ENCODE measurements around the gene CAST. TPM values are rescaled to one million over a fixed set of nuclear protein-coding genes. Genes with fewer than 3 reads are reported as not detected.

CAST gene
- total RNA-seq, 1 donor from 2014 or later = 239 TPM

DNA sequence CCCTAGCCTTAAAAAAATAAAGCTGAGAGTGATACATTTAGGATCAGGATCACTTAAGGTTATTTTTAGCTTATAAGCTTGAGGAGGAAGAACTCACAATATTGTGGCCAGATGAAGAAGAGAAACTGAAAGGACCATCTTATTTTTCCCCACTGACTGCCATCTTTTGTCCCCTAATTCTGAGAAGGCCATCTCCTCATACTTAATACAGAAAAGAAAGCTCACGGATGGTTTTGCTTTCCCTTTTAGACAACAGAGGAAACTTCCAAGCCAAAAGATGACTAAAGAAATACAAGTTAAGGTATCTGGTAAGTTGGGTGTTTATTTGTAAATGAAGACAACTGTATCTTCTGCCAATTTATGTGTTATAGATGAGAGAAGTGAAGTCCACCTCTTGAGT, 109.2 kb downstream of the CAST start:
- TF ChIP-seq, protein P1, sequence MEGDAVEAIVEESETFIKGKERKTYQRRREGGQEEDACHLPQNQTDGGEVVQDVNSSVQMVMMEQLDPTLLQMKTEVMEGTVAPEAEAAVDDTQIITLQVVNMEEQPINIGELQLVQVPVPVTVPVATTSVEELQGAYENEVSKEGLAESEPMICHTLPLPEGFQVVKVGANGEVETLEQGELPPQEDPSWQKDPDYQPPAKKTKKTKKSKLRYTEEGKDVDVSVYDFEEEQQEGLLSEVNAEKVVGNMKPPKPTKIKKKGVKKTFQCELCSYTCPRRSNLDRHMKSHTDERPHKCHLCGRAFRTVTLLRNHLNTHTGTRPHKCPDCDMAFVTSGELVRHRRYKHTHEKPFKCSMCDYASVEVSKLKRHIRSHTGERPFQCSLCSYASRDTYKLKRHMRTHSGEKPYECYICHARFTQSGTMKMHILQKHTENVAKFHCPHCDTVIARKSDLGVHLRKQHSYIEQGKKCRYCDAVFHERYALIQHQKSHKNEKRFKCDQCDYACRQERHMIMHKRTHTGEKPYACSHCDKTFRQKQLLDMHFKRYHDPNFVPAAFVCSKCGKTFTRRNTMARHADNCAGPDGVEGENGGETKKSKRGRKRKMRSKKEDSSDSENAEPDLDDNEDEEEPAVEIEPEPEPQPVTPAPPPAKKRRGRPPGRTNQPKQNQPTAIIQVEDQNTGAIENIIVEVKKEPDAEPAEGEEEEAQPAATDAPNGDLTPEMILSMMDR (conservative IDR thresholded peaks at IDR 0.05) = no peak
- Mint-ChIP-seq H3K9me3 (no peaks in the 10 kb centered on the region), H3K4me3 (no peak overlapping the region), H3K36me3 (peaks cover 50% of the 10 kb centered on the region), H3K4me1 (ENCODE audit: unreplicated experiment) (peaks cover 6% of the 10 kb centered on the region), H3K27me3 (no peaks in the 10 kb centered on the region), H3K27ac (no peak overlapping the region)
- no peak for DNase-seq (ENCODE audit: extremely low spot score, unreplicated experiment)

- Mint-ChIP-seq H3K4me3 (no peak overlapping the region), H3K36me3 (peaks cover 46% of the 10 kb centered on the region), H3K9me3 (no peaks in the 10 kb centered on the region), H3K4me1 (ENCODE audit: unreplicated experiment) (no peaks in the 10 kb centered on the region), H3K27ac (no peak overlapping the region), H3K27me3 (no peaks in the 10 kb centered on the region)
- DNase-seq (ENCODE audit: extremely low spot score, unreplicated experiment) = no peak
- TF ChIP-seq, protein P1 (conservative IDR thresholded peaks at IDR 0.05) = no peak
Measured at GRCh38 chr5:96772111-96772510, 109.9 kb downstream of the CAST start.

DNA sequence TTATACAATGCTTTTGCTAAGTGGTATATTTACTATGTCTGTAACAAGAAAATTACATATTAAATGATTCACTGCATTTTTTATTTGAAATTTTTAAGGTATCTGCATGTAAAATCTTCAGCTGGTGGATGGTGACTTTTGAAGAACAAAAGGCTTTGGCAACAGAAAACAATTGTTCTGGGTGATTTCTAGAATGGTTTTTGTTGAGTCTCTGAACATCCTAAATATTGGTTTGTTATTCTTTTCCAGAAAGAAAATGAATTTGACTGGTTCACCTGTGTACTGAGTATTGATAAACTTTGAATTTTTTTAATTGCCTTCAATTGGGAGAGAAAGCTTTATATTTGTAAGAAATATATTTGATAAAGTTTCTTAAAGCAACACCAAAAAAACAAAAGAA, 110.4 kb downstream of the CAST start:
- Mint-ChIP-seq H3K36me3 (peaks cover 49% of the 10 kb centered on the region), H3K27me3 (no peaks in the 10 kb centered on the region), H3K4me3 (no peak overlapping the region), H3K9me3 (no peaks in the 10 kb centered on the region), H3K4me1 (ENCODE audit: unreplicated experiment) (no peaks in the 10 kb centered on the region), H3K27ac (no peak overlapping the region)
- DNase-seq (ENCODE audit: extremely low spot score, unreplicated experiment) = no peak
- TF ChIP-seq, protein P1 (conservative IDR thresholded peaks at IDR 0.05) = no peak

DNA sequence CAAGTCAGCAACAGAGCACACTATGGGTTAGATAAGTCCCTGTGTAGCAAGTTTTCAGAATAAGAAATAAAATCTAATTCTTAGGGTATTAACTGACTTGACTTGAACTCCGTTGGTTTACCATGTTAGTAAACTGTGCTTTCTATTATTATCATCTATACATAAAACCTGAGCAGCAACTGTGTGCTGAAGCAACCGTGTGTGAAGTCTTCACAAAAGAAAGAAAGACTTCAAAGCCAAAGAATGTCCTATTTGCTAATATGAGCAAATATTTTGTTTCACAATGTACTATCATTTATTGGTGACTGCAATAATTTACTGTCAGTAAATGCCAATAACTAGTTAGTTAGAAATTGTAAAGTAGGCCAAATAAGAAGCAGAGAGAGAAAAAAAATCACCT, 112.9 kb downstream of the CAST start:
- no peak for DNase-seq (ENCODE audit: extremely low spot score, unreplicated experiment)
- Mint-ChIP-seq H3K36me3 (peaks cover 54% of the 10 kb centered on the region), H3K27me3 (no peaks in the 10 kb centered on the region), H3K9me3 (no peaks in the 10 kb centered on the region), H3K4me3 (no peak overlapping the region), H3K27ac (no peak overlapping the region), H3K4me1 (ENCODE audit: unreplicated experiment) (no peaks in the 10 kb centered on the region)
- TF ChIP-seq, protein P1 (conservative IDR thresholded peaks at IDR 0.05) = no peak

DNA sequence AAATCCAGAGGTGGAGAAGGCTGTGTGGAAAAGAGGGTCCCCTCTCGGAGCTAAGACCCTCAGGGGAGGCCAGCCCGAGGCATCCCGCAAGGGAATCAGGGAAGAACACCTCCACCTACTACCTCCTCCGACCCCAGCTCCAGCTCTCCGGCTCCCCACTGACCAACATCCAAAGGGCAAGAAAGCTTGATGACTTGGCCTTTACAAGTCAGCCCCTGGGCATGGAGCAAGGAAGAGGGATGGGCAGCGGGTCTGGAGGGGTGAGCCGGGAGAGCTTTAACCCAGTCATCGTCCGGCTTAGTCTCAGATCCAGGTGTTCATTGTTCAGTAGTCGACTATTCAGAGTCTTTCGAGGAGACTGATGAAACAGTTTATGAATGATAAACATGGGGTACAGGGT, 113.5 kb downstream of the CAST start:
- TF ChIP-seq, protein P1 (conservative IDR thresholded peaks at IDR 0.05) = no peak
- Mint-ChIP-seq H3K9me3 (no peaks in the 10 kb centered on the region), H3K27me3 (no peaks in the 10 kb centered on the region), H3K4me1 (ENCODE audit: unreplicated experiment) (no peaks in the 10 kb centered on the region), H3K4me3 (no peak overlapping the region), H3K27ac (no peak overlapping the region), H3K36me3 (peaks cover 60% of the 10 kb centered on the region)
- DNase-seq (ENCODE audit: extremely low spot score, unreplicated experiment) = no peak

- no peak overlapping the region for H3K27ac Mint-ChIP-seq
- no peak overlapping the region for H3K4me3 Mint-ChIP-seq
- no peaks in the 10 kb centered on the region for H3K27me3 Mint-ChIP-seq
- no peak for DNase-seq (ENCODE audit: extremely low spot score, unreplicated experiment)
- no peaks in the 10 kb centered on the region for H3K9me3 Mint-ChIP-seq
- no peaks in the 10 kb centered on the region for H3K4me1 Mint-ChIP-seq (ENCODE audit: unreplicated experiment)
- TF ChIP-seq, protein P1 (conservative IDR thresholded peaks at IDR 0.05) = no peak
- peaks cover 60% of the 10 kb centered on the region for H3K36me3 Mint-ChIP-seq
Measured at GRCh38 chr5:96776621-96777020, 114.4 kb downstream of the CAST start.

Measured in type B pancreatic cell (in vitro differentiated cells).